HG03280 (cell line): ENCODE data around the gene RWDD4.

Experiments
- ATAC-seq: cut with Tn5 transposase; IDR thresholded peaks from one replicate; pipeline ENCODE4 v1.9.1; 2021; ENCODE audit warnings: mild to moderate bottlenecking, moderate library complexity; ENCODE audit not compliant: unreplicated experiment

Gene RWDD4

DNA sequence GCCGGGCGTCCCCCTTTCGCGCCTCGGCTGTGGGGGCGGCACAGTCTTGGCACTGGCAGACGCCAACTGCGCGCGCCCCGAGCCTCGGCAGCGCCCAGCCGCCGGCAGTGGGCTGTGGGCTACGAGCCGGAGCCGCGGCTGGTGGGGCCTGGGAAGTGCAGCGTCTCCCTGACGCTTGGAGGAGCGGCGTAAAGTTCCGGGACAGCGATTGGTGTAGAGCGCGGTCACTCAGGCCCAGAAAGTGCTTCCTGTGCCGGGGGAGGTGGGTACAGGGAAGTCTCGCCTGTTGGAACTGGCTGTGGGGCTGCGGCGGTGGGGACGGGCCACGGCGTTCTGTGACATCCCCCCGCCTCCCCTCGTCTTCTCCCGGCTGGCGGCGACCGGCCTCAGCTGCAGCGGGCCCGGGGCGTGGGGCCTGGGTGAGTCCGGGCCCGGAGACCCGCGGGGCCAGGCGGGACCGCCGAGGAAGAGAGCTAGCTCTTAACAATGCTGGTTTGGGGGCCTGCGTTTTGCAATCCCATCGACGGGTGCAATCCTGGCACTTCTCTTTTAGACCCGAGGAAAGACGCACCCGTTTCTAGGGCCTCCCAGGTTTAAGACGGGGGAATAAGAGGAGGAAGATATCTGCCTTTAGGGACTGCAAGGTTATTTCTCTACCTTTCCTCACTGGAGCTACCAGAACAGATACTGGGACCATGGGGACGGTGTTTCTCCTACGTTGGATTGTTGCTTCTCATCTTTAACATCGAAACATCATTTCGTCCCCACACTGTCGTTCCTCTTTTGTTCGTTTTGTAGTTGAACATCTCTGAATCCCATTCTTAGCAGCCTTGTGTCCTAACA, at the start of gene RWDD4, which contains the start of gene TRAPPC11:
Gene RWDD4 (minus strand): TSS at position 157 of the 843 bp plus-strand sequence. CDS start 233 bp downstream, outside the sequence.
Gene TRAPPC11 (plus strand): TSS at position 265 of the 843 bp plus-strand sequence. CDS start 4,575 bp downstream, outside the sequence.
- ATAC-seq, result peak; percentile 99

DNA sequence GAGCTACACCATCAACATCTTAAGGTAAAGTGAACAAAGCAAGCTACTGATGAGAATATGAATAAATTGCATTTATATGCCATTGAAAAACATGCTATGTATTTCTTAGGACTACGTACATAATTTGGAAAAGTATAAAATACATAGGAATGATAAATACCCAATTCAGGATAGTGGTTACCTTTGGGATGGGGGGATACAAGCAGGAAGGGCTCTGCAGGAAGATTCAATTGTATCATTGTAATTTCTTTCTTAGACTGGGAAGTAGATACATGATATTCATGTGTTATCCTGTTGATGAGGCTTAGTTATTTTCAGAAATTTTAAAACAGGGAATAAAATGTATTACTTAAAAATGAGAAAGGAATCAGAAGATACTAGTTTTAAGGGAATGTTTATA, 43.5 kb upstream of the RWDD4 start:
- no peak for ATAC-seq

DNA sequence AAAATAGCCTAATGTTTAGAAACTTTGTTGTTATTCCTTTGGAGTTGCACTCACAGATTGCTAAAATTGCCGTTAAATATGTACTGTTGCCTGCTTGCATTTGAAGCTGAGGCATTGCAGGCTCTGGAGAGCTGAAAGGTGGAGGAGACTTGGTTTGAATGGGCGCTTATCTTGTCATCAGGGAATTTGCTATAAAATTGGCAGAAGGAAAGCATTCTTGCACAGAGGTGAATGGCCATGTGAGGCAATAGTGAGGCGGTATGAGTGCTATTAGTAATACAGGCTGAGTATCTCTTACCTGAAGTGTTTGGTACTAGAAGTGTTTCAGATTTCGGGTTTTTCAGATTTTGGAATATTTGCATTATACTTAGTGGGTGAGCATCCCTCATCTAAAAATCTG, 41.4 kb upstream of the RWDD4 start:
- ATAC-seq, result no peak

DNA sequence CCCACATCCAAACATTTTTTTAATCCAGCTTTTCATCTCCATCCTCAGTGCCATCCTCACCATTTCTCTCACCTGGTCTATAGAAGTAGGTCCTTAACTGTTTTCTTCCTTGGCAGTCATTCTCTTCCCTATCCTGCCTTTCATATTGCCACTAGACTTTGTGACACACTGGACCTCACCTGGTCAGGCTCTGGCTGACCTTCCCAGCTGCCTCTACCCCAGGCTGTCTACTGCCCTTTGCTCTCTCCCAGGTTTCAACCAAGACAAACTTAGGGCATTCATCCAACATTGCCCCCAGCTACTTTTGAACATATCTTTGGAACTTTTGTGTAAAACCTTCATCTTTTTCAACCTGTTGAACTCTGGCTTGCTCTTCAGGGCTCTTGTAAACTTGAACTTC, 39.9 kb upstream of the RWDD4 start:
- no peak for ATAC-seq

DNA sequence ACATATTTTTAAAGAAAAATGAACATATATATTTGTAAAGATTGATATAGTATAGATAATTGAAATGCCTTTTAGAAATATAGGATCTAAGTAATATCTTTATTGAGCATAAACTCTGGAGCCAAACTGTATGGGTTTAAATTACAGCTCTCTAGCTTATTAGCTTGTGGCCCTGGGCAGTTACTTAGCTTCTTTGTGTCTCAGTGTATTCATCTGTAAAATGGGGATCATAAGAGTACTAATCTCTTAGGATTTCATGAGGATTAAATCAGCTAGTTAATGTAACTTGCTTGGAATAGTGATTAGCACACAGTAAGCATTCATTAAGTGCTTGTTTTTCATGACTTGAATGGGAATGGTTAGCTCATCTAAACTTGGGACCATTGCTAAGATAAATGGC, 32.9 kb upstream of the RWDD4 start:
- no peak for ATAC-seq

DNA sequence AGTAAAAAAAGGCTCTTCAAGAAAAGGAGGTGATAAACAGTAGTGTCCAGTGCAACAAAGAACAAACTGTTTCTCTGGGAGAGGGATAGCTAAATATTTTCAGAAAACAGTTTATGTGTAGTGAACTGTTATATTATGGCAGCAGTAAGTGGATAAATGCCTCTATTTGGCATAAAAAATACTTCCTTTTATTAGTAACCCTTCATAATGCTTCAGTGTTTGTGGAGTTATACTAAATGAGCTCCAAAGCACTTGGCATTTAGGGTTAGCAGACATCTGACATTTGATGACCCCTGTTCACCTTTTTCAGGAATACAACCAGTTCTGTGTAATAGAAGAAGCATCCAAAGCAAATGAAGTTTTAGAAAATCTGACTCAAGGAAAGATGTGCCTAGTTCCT, 32.0 kb upstream of the RWDD4 start:
- ATAC-seq, result no peak

DNA sequence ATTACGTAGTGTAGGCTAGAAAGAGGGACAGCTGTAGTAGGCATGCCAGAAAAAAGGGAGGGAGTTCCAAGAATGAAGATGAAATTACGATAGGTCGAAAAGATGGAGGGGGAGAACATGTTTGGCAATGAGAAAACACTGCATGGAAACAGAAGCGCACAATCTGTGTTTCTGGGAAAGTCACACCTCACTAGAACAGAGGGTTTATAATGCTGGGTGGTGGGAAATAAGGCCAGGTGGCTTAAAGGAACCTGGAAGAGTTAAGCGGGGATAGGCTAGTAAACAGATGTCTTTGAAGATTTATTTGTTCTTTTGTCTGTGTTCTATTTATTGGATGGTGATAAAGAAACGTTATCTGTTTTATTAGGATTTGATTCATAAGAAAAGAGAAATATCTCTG, 29.2 kb upstream of the RWDD4 start:
- ATAC-seq, result no peak

DNA sequence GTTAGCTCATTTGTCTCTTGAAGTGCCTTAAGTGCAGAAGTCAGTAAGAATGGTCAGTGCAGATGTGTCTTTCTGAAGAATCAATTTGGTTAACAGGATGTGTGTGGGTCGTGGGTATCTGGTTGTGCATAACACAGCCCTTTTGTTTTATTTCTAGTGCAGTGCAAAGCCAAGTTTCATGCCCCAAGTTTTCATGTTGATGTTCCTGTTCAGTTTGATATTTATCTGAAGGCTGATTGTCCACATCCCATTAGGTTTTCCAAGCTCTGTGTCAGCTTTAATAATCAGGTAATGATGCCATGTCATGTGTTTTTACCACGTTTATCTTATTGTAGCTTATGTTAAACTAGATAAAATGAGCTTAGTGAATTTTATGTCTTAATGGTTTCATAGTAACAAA, 27.5 kb upstream of the RWDD4 start:
- no peak for ATAC-seq

DNA sequence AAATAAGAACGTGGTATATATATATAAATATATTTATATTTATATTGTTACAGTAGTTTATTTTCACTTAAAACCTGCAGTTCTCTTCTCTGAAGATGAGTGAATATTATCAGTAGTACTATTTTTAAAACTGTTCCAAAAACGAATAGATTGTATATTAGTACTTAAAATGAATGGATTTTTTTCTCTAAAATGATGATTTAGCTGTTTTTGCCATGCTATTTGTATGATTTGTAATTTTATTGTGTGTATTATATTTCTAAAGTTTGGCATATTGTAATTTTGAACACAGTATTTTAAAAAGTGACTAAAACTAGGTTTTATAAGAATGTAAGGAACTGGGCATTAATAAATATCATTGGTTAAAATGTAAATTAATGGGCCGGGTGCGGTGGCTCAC, 22.1 kb upstream of the RWDD4 start:
- ATAC-seq, result no peak

DNA sequence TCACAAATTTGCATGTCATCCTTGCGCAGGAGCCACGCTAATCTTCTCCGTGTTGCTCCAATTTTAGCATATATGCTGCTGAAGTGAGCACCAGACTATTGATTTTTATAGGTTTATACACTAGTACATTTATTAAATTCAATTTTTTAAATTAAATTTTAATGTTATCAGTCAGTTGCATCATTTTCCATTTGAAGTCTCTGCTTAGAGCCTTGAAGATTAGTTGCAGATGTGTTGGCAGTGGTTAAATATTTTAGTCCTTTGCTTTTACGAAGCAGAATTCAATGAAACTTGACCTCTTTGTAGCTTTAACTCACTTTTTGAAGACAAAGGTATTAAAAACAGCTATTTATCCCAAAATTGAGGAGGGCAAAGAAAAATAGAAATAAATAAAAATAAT, 16.6 kb upstream of the RWDD4 start:
- ATAC-seq, result no peak

DNA sequence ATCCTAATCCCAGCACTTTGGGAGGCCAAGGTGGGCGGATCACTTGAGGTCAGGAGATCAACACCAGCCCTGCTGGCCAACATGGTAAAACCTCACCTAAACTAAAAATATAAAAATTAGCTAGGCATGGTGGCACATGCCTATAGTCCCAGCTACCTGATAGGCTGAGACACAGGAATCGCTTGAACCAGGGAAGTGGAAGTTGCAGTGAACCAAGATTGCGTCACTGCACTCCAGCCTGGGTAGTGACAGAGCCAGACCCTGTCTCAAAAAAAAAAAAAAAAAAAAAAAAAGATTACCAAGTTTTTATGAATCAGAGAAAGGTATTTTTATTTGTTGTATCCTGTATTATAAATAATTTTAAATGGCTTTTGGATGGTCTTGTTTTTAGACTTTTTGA, 15.2 kb upstream of the RWDD4 start:
- ATAC-seq, result no peak

DNA sequence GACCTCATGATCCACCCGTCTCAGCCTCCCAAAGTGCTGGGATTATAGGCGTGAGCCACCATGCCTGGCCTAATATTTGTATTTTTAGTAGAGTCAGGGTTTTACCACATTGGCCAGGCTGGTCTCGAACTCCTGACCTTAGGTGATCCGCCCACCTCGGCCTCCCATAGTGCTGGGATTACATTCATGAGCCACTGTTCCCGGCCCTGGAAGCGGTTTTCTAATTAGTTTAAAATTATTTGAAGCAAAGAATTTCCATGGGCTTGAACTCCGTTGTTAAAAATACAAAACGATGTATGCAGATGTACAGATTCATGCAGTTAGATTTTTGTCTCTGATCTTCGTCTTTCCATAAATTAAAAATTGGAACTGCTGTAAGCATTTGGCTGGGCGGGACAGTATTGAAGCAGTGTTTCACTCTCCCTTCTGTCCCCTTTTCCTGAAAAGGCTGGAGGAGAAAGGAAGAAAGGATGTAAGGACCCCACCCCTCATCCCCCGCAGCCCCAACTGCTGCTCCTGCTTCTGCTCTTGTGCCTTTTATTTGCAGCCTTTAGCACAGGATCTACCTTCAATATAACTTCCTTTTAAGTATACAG, 12.1 kb upstream of the RWDD4 start:
- no peak for ATAC-seq

DNA sequence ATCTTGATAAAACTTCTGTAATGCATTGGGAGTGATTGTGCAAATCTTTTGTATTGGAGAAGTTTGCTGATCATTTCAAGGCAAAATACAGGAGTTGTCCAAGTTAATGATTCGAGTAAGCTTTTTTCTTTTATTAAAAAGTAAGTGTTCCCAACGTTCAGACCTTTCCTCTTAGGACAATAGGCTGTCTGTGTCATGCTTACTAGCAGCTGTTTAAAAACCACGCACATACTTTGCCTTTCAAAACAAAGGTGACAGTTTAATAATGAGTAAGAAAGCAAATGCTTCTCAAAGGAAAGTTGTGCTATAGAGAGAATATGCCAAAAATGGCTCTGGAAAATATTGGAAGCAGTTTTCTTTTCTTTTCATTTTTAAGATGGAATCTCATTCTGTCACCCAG, 11.3 kb upstream of the RWDD4 start:
- no peak for ATAC-seq

DNA sequence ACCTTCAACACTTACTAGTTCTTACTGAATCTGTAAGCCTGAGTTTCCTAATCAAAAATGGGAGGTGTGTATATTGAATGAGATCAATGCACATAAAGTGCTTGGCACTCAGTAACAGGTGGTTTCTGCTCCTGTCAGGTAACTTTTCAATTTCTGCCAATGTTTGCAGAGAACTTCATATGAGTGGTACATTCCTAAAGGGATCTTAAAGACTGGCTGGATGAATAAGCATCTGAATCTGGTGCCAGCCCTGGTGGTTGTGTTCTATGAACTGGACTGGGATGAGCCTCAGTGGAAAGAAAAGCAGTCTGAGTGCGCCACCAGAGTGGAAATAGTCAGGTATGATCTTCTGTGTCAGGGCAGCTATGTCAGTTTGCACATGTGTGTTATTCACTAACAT, 7.1 kb upstream of the RWDD4 start:
- ATAC-seq, result no peak

DNA sequence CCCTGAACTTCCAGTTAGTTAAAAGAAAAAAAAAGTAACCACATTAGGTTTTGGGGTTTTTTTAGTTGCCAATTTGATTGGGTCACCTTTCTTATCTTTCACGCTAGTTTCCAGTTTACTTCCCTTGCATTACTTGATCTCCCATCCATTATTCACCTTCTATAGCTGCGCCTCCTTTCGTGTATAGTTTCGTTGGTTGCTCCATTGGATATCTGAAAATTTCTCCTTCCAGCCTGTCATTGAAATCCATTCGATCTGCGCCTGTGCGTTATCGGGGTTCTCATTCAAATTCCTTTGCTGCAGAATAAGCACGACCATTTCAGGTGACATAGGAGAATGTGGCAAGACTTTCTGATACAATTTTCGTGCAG, 872 bp upstream of the RWDD4 start:
- no peak for ATAC-seq

DNA sequence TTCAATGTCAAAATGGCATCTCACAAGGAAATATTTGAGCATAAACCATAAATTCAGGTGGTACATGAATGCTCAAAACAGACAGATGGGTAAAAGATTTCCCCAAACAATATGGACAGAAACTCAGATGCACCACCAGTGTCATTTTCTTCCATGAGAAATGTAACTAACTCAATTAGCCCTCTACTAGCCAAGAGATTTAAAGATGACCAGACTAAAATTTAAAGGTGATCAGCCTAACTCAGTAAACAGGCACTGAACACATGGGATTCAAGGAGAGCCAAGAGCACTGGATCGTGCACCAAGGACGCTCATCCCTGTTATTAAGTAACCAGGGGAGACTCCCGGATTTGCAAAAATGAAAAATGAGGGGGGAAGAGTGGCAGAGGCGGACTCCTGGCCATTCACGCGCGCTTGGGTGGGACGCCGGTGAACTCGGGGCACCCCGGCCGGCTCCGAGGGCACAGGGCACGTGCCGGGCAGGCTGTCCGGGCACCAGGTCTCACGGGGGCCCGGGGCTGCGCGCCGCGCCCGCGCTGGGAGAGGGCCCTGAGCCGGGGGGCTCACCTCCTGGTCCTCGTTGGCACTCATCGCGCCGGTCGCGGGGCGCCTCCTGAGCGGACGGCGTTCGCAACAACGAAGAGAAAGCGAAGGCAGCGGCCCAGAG, 490 bp downstream of the RWDD4 start:
- ATAC-seq, result no peak

DNA sequence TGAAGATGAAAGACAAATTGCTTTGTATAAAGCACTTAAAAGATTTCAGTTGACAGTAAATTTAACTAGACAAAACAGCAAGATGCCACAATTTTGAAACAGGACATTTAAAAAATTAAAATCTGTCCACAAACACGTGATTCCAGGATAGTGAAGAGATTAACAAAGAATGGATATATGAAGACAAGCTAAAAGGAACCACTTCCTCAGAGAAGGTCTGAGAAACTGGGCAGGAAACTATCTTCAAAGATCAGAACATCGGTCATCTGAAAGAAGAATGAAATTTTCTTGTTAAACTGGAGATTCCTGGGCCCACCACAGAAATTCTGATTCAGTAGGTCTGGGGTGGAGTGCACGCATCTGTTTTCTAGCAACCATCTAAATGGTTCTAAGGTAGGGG, 1.4 kb downstream of the RWDD4 start:
- ATAC-seq, result no peak

DNA sequence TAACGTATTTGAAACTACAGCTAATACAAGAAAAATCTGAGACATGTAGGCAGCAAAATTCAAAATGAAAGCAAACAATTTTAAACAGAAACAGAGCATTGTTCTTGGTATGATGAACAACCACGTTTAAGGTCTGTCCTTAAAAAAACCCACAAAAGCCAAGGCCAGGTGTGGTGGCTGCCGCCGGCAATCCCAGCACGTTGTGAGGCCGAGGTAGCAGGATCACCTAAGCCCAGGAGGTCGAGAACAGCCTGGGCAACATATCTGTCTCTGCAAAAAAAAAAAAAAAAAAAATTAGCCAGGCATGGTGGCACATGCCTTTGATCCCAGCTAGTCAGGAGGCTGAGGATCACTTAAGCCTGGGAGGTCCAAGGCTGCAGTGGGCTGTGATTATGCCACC, 13.7 kb downstream of the RWDD4 start:
- ATAC-seq, result no peak

DNA sequence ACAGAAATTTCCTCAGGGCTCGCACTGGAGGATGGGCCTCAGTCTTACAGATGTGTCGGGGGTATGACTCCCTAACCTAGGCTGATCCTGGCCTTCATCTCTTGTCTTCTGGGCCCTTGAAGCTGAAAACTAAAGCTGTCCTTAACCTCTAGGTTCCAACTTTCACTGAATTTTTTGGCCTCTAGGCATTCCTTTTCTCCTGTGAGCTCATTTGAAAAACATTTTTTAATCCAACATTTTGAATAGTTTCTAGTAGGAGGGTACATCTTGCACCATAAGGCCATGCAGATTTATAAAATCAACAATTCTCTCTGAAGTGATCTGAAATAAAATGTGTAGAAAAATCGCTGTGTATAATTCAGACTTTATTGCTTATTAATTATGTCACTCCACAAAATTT, 19.7 kb downstream of the RWDD4 start:
- ATAC-seq, result no peak

DNA sequence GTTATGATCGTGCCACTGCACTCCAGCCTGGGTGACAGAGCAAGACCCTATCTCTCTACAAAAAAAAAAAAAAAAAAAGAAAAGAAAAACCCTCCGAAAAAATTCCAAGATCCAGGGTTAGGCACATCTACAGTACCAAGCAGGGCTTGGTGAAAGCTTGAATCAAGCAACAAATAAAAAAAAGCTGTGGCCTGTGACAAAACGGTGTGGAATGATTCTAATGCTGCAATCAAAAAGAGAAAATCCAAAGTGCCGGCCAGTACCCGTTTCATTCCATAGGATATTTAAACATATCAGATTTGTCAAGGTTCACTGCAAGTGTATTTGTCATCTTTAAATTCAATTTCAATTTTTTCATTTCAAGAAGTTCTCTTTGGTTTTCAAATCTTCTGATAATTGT, 20.5 kb downstream of the RWDD4 start:
- no peak for ATAC-seq

DNA sequence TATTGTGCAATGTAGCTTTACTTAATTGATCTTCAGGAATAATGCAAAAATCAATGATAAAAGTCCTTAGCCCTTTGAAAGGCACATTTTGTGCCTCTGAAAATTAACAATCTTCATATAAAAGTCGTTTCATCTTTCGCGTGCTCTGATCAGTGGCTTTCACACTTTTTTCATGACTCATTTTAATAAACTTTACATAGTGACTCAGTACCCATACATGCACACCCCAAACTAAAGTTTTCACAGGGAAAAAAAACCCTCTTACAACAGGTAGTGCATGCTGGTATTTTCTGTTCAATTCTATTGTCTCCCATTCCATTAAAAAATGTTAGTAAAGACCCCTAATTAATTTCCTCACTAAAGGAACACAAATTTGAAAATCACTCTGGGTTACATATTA, 21.5 kb downstream of the RWDD4 start:
- no peak for ATAC-seq

DNA sequence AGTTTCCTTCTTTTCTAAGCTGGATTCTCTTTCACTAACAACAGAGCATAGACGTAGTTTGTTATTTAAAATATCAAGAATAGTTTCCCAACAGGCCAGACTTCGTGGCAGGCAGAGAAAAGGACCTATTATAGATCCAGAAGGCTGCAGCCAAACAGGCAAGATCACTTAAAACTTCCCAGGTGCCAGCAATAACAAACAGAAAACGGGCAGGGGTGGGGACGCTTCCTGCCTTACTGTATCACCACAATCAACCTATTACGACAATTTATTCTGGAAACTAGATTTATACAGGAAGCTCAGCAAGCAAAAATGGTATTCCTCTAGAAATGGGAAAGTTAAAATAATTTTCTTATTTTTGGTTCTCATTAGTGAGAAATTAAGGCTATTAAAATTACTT, 22.1 kb downstream of the RWDD4 start:
- no peak for ATAC-seq
